Retinal pigment epithelial cell (primary cell): ENCODE data around the gene USP10.
"Not testable (repeated sequence)": the region's sequence is repeated elsewhere in the genome, so short reads cannot be mapped to it uniquely, and the experiment has no call there.

Source experiments
- DNase-seq: peaks from one replicate; pipeline ENCODE4 v3.0.0-alpha.2; 2010; ENCODE audit warnings: low read depth
- H3K4me3 ChIP-seq: 2 replicates; pipeline ENCODE4 v1.5.1; 2011; ENCODE audit warnings: mild to moderate bottlenecking, low read length, control low read depth, moderate library complexity
- TF ChIP-seq, protein P1 (sequence below): conservative IDR thresholded peaks from 2 replicates; pipeline ENCODE4 v1.5.1; 2011; ENCODE audit warnings: low read depth, low read length, control low read depth, inconsistent platforms

USP10 gene

GRCh38 chr16:84687715-84688114 is 12.1 kb upstream of the USP10 start:
- TF ChIP-seq, protein P1, sequence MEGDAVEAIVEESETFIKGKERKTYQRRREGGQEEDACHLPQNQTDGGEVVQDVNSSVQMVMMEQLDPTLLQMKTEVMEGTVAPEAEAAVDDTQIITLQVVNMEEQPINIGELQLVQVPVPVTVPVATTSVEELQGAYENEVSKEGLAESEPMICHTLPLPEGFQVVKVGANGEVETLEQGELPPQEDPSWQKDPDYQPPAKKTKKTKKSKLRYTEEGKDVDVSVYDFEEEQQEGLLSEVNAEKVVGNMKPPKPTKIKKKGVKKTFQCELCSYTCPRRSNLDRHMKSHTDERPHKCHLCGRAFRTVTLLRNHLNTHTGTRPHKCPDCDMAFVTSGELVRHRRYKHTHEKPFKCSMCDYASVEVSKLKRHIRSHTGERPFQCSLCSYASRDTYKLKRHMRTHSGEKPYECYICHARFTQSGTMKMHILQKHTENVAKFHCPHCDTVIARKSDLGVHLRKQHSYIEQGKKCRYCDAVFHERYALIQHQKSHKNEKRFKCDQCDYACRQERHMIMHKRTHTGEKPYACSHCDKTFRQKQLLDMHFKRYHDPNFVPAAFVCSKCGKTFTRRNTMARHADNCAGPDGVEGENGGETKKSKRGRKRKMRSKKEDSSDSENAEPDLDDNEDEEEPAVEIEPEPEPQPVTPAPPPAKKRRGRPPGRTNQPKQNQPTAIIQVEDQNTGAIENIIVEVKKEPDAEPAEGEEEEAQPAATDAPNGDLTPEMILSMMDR, result no peak
- no peak overlapping the region for H3K4me3 ChIP-seq
- DNase-seq, result peak; percentile 82

GRCh38 chr16:84688163-84688562 is 11.6 kb upstream of the USP10 start:
- DNase-seq, result not testable (repeated sequence)

DNA sequence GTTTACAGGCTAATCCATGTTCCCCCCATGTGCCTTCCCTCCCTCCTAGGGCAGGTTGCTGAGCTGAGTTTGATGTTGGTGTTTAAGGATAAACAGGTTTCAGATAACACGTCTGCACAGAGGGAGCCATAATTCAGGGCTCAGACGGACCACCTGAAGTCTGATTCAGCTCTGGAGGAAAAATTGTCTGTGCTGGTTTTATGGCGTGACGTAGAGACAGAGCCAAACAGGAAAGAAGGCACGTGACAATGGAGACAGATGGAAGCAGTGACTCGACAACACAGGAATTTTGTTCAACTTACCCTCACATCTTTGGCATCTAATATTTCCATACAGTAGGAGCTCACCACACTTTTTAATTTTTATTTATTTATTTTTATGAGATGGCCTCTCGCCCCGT is 10.7 kb upstream of the USP10 start:
- TF ChIP-seq, protein P1, result no peak
- no peak overlapping the region for H3K4me3 ChIP-seq
- peak; percentile 60 for DNase-seq

More at GRCh38 chr16:84688163-84688562, 11.6 kb upstream of the USP10 start:
- not testable (repeated sequence) for H3K4me3 ChIP-seq

DNA sequence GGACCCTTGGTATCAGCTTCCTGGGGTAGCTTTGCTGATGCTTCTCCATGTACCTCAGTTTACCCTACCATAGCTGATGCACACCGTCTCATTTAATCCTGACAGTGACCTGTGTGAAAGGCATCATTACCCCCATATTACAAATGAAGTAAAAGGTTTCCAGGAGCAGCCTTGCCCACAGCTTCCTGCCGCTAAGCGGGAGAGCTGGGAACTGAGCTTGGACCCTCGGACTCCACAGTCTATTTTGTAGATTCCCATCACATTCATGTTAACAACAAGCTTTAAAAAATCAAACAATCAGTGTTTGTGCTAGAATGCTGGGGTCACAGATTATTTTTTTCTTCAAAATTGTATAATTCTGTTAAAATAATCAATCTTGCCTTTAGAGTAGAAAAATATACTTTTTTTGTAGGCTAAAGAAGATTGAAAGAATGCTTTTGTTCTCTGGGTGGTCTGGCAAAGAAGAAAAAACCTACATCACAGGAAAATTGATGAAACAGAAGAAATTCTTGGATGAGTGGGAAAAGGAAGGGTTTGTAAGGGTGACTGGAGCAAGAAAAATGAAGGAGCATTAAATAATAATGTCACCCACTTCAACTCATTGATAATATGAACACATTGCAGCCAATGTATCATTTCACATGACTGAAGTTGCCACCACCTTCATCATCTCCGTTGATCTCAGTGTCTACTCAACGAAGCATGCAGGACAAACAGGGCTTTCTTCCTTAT is 9.5 kb upstream of the USP10 start:
- no peak overlapping the region for H3K4me3 ChIP-seq
- DNase-seq, result no peak
- TF ChIP-seq, protein P1, result no peak

DNA sequence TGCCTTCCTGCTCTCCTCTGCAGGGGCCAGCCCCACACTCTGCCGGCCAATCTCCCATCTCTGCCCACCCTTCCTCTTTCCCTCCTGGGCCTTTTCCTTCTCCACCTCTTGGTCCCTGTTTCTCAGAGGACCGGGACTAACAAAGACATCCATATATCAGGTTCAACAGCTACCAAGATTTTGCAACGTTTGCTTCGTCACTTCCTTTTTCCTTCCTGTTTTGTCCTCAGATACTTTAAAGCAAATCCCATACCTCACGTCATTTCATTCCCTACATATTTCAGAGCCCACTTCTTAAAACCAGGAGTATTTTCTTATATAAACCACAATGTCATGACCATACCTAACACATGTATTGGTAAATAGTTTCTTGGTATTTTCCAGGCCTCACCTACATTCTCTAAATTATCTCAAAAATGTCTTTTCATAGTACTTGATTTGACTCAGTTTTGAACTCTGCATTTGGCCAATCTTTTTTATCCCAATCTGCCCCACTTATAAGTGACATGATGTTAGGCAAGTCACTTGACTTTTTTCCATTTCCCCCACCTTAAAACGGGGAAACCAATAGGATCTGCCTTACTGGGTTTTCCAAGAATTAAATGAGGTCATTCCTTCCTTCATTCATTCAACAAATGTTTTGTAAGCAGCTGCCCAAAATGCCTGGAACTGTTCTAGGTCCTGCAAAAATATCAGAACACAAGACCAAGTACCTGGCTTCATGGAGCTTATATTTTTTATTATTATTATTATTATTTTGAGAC is 7.2 kb upstream of the USP10 start:
- TF ChIP-seq, protein P1, result no peak
- no peak for DNase-seq
- no peak overlapping the region for H3K4me3 ChIP-seq

DNA sequence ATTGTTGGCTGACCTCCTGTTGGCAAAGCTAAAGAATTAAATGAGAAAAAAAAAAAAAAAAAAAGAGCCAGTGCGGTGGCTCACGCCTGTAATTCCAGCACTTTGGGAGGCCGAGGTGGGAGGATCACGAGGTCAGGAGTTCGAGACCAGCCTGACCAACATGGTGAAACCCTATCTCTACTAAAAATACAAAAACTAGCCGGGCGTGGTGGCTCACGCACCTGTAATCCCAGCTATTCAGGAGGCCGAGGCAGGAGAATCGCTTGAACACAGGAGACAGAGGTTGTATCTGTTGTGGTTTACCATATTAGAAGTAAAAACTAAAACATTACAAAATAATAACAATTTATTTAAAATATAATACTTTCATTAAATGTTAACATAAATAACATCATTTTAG is 5.9 kb upstream of the USP10 start:
- not testable (repeated sequence) for DNase-seq, H3K4me3 ChIP-seq

- H3K4me3 ChIP-seq, result no peak overlapping the region
- TF ChIP-seq, protein P1, result no peak
- DNase-seq, result no peak
Observed at GRCh38 chr16:84694980-84695379, 4.8 kb upstream of the USP10 start.

DNA sequence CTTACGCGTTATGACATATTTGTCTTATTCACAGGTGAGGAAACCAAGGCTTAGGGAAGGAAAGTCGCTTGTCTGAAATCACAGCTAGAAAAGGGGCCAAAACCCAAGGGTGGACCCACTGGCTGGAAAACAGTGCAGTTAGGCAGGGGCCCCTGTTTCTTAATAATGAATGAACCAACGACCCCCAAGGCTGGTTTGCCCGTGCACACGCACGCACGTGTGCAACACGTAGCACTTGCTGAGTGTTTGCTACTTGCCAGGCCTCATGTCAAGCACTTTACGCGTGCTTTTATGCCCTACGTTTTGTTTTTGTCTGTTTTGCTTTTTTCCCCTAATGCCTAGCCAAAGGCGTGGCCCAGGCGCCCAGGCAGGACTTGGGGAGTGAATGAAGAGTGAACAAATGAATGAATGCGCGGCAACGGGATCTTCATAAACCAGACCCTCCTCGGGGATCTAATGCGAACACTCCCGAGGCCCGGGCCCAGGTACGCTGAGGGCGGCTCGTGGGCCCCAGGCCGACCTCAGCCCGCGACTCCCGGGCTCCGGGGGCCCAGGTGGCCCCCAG is 571 bp upstream of the USP10 start:
- TF ChIP-seq, protein P1, result no peak
- peak overlapping the region; percentile 61 for H3K4me3 ChIP-seq
- no peak for DNase-seq
